ENCODE data around the gene GPR171.

DNA sequence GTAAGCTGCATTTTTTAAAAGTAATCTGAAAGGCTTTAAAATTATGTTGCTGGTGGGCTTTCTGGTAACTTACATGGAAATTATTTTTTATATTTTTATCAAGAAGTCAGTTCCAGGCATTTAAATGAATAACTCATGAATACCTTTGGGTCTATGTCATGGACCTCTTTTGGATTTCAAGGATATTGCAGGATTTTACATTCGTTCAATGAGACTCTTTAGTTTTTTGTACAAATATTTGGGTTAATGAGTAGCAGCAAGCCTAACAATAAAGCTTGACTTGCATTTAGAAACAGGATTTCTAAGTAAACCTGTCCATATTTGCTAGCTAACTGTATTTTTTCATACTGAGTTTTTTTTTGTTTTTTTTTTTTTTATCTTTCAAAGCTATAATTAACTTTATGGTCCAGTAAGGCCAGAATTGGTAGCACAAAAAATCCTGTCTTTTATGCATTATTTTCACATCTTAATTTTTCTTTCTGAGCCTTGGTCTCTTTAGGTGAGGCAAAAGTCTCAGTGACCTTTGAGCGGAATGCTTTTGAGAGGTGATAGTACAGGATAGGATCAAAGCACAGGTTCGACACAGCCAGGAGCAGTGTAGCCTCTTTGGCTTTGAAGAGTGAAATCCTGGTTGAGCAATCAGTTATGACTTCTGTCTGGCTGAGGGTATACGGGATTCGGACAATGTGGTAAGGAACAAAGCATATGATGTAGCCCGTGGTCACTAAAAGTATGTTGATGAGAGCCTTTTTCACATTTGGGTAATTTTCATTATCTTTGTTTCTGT lies 4.8 kb downstream of the GPR171 start:
- no peak for TF ChIP-seq EP300 (IDR thresholded peaks at IDR 0.05; ENCODE audit: borderline replicate concordance)
- TF ChIP-seq, protein P1, sequence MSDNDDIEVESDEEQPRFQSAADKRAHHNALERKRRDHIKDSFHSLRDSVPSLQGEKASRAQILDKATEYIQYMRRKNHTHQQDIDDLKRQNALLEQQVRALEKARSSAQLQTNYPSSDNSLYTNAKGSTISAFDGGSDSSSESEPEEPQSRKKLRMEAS (IDR thresholded peaks at IDR 0.05), result no peak
- no peak for TF ChIP-seq CREB1 (IDR thresholded peaks at IDR 0.05; ENCODE audit: low read depth)
- TF ChIP-seq YY1 (IDR thresholded peaks at IDR 0.05; ENCODE audit: low read depth), result no peak
- TF ChIP-seq, protein P2, sequence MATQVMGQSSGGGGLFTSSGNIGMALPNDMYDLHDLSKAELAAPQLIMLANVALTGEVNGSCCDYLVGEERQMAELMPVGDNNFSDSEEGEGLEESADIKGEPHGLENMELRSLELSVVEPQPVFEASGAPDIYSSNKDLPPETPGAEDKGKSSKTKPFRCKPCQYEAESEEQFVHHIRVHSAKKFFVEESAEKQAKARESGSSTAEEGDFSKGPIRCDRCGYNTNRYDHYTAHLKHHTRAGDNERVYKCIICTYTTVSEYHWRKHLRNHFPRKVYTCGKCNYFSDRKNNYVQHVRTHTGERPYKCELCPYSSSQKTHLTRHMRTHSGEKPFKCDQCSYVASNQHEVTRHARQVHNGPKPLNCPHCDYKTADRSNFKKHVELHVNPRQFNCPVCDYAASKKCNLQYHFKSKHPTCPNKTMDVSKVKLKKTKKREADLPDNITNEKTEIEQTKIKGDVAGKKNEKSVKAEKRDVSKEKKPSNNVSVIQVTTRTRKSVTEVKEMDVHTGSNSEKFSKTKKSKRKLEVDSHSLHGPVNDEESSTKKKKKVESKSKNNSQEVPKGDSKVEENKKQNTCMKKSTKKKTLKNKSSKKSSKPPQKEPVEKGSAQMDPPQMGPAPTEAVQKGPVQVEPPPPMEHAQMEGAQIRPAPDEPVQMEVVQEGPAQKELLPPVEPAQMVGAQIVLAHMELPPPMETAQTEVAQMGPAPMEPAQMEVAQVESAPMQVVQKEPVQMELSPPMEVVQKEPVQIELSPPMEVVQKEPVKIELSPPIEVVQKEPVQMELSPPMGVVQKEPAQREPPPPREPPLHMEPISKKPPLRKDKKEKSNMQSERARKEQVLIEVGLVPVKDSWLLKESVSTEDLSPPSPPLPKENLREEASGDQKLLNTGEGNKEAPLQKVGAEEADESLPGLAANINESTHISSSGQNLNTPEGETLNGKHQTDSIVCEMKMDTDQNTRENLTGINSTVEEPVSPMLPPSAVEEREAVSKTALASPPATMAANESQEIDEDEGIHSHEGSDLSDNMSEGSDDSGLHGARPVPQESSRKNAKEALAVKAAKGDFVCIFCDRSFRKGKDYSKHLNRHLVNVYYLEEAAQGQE (IDR thresholded peaks at IDR 0.05; ENCODE audit: low read depth), result no peak
- TF ChIP-seq TEAD4 (IDR thresholded peaks at IDR 0.05), result no peak
- TF ChIP-seq CEBPB (IDR thresholded peaks at IDR 0.05), result no peak
- no peak for TF ChIP-seq FOXM1 (IDR thresholded peaks at IDR 0.05; ENCODE audit: borderline replicate concordance, low read depth)

Measured in Ishikawa (cell line).